GM18858 (cell line): ENCODE results near the gene LDLRAD4.

Experiments
- ATAC-seq: cut with Tn5 transposase; IDR thresholded peaks from one replicate; pipeline ENCODE4 v1.9.1; 2021; ENCODE audit not compliant: unreplicated experiment

The LDLRAD4 gene

GRCh38 chr18:13302457-13303225, 84.1 kb downstream of the LDLRAD4 start:
- ATAC-seq = no peak

- no peak for ATAC-seq
These were observed 85.3 kb downstream of the LDLRAD4 start for GRCh38 chr18:13303756-13304364.

GRCh38 chr18:13305301-13305700, 86.7 kb downstream of the LDLRAD4 start:
- no peak for ATAC-seq

- ATAC-seq = no peak
These were observed 88.0 kb downstream of the LDLRAD4 start for GRCh38 chr18:13306583-13306982.

GRCh38 chr18:13308369-13308768, 89.8 kb downstream of the LDLRAD4 start:
- ATAC-seq = no peak

DNA sequence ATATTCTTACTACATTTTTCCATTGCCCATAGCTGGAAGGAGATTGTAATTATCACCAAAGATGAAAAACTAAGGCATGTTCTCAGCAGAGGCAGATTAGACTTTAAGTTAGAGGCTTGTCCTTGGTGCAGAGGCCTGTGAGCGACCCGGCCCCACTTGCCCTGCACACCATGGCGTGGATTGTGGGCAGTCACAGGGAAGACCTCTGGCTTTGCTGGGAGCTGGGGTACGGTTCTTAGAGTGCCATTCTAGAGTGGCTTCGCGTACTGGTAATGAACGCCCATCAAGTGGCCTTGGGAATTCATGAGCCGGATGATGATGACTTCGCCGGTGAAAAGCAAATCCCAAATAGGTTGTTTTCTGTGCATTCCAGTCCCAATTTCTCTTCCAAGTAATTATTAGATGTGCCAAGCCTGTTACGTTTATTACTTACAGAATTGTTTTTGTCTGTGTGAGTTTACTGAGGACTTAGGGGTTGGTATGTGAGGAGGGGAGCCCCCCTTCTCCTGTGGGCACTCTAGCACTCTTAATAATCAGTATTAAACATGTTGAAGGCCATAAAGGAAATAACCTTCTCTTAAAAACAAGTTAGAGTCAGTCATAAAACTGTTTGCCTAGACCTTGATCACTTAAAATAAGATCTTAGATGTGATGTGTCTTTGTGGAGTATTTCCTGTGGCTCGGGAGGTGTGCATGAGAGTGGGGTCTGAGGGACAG, 90.6 kb downstream of the LDLRAD4 start:
- no peak for ATAC-seq

- no peak for ATAC-seq
These were observed 91.4 kb downstream of the LDLRAD4 start for GRCh38 chr18:13309748-13310670.

- no peak for ATAC-seq
These were observed 92.6 kb downstream of the LDLRAD4 start for GRCh38 chr18:13311193-13311592.

DNA sequence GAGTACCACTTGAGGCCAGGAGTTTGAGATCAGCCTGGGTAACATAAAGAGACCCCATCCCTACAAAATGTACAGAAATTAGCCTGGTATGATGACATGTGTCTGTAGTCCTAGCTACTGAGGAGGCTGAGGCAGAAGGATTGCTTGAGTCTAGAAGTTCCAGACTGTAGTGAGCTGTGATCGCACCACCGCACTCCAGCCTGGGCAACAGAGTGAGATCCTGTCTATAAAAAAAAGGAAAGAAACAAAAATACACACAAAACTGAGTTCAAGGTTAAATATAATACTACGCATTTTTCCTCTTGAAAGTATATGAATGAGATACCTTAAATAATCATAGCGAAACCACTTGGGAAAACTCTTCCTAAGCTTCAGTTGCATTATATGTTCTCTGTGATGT, 94.0 kb downstream of the LDLRAD4 start:
- ATAC-seq = no peak

DNA sequence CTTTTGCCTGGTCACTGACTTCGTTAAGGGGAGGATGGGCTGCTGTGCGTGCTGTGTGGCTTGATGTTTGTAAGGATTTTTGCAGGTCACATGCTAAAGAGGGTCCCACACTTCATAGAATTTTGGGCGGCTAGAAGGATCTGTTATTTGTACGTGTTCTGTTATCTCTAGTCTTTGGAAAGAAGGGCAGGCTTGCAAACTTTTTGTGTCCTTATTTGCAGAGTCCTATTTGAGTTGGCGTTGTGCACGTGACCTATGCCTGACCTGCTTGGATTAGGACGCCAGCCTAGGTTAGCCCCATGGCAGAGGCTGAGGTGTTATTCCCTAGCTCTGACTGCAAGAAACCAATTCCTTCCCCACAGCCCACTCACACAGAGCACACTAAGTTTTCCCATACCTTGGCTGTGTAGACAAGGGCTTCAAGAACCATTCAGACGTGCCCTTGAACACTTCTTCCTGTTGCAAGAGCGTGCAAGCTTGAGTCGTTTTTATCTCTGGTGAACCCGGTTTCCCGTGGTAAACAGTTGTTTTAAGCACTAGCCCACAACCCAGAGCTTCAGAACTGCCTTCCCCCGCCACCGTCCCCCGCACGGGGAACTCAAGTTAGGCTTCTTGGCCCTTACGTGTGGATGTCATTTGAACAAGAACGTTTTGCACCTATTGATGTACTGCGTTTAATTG, 94.6 kb downstream of the LDLRAD4 start:
- no peak for ATAC-seq

GRCh38 chr18:13315000-13315399, 96.4 kb downstream of the LDLRAD4 start:
- no peak for ATAC-seq

DNA sequence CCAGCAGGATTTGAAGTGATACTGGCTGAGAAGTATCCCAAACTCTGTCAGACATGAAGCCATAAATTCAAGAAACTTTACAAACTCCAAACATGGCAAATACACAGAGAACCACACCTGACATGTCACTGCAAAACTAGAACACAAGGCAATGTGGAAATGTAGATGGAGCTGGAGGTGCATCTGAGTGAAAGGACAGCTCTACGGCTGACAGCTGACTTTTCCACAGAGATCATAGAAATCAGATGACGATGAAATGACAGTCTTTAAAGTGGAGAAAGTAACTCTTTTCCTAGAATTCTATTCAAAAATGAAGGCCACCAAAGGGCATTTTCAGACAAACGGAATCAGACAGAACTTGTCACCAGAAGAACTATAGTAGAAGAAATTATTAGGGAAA, 97.5 kb downstream of the LDLRAD4 start:
- ATAC-seq = no peak

DNA sequence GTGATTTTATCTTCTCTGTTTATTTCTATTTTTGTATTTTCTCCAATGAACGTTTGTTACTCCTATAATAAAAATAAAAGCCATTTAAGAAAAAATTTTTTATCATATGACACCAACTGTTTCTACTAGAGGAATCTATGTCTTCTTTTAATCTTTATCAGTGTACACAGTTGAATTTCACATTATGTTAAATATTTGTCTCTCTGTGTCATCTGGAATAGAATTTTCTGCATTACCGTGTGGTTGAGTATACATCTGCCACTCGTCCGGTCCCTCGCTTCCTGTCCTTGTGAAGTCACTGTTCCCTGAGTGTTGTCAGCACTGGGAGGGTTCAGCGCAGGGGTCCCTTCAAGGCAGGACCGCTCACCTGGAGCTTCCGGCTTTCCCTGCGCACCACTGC, 99.2 kb downstream of the LDLRAD4 start:
- no peak for ATAC-seq

GRCh38 chr18:13318731-13319501, 100.4 kb downstream of the LDLRAD4 start:
- no peak for ATAC-seq

- no peak for ATAC-seq
These were observed 101.1 kb downstream of the LDLRAD4 start for GRCh38 chr18:13319629-13320028.

DNA sequence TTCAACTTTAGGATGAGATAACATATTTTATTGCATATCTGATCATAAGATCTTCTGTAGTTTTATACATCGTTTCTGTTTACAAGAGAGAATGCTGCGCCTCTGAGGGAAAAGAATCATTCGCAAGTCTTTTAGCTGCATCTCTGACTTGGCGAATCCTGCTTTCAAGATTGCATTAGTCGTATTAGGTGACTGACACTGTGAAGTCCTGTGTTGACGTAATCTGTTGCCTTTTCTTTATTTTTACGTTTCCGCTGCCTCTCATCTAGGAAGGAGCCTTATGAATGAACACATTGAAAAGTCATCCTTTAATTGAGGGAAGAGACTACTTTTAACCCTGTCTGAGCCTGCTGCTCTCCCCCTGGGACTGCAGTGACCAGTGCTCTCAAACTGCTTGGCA, 101.5 kb downstream of the LDLRAD4 start:
- no peak for ATAC-seq

- no peak for ATAC-seq
These were observed 102.4 kb downstream of the LDLRAD4 start for GRCh38 chr18:13320891-13321425.

GRCh38 chr18:13321923-13322322, 103.4 kb downstream of the LDLRAD4 start:
- ATAC-seq = no peak

DNA sequence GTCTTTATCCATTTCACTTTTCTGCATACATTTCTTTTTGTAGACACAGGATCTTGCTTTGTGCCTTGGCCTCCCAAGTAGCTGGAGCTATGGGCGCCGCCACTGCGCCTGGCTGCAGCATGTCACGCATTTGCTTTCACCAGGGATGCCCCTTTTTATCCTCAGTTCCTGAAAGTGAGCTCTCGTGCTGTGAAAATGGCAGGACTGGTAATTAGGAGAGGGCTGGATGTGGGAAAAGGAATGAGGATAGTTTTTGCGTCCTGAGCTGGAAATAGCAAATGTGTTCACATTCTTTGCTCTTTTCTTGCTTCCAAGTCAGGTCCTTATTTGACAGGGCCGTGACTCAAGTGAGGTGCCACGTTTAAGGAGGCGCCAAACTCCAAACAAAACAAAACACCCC, 104.6 kb downstream of the LDLRAD4 start:
- no peak for ATAC-seq
